Vagina (tissue), 2 donors: ENCODE data around the gene SFXN2.

Experiments
- POLR2AphosphoS5 ChIP-seq, 2 donors: sonication (generic); formaldehyde crosslinking; IDR thresholded peaks; one replicate each; pipeline ENCODE4 v1.9.0; 2017; ENCODE audit warnings: antibody characterized with exemption in 2 of 2, mild to moderate bottlenecking in 2 of 2, low read depth in 1 of 2; ENCODE audit not compliant: insufficient read depth in 1 of 2
- TF ChIP-seq, protein P1 (sequence below), 3 experiments: fragments of 450-650 bp in 2 of 3; fragments of 200-600 bp in 1 of 3; sonication (generic) in 1 of 3; IDR thresholded peaks; one replicate each; pipeline ENCODE4 v1.5.1; 2017 to 2019; ENCODE audit warnings: antibody characterized with exemption in 3 of 3, mild to moderate bottlenecking in 2 of 3, moderate library complexity in 2 of 3

DNA sequence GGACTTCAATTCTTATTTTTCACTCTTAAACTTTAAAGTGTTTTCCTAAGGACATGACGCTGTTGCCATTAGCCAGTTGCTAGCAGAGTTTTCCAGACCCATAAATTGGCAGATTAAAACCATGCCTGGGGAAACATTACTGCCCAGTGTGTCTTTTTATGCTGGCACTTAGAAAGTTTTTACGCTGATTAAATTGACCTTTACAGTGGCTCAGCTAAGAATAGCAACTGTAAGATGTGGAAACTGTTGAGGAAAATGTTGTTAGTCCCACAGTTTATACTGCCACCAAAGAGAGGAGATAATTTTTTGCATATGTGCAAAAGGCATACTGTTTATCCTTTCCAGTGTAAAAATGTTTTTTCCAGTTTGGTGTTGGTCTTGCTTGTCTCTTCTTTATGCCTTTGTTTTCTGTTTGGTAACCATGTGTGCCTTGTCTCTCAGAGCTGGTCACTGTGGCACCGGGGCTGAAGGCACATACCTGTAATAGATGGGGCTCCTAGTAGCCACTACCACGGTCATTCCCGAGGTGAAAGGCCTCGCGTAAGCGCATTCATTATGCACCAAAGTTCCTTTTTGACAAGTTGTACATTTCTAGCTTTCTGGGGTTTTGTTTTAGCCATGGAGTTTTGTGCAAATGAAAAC lies 77.4 kb downstream of the SFXN2 start:
- TF ChIP-seq, protein P1, sequence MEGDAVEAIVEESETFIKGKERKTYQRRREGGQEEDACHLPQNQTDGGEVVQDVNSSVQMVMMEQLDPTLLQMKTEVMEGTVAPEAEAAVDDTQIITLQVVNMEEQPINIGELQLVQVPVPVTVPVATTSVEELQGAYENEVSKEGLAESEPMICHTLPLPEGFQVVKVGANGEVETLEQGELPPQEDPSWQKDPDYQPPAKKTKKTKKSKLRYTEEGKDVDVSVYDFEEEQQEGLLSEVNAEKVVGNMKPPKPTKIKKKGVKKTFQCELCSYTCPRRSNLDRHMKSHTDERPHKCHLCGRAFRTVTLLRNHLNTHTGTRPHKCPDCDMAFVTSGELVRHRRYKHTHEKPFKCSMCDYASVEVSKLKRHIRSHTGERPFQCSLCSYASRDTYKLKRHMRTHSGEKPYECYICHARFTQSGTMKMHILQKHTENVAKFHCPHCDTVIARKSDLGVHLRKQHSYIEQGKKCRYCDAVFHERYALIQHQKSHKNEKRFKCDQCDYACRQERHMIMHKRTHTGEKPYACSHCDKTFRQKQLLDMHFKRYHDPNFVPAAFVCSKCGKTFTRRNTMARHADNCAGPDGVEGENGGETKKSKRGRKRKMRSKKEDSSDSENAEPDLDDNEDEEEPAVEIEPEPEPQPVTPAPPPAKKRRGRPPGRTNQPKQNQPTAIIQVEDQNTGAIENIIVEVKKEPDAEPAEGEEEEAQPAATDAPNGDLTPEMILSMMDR (IDR thresholded peaks at IDR 0.05): no peak
- no peak for TF ChIP-seq POLR2AphosphoS5 (IDR thresholded peaks at IDR 0.05; ENCODE audit: insufficient read depth in 1 of 2, low read depth in 1 of 2)
